HG02981 (cell line): Measurements from ENCODE around the gene ENKD1.

Experiments used
- ATAC-seq: cut with Tn5 transposase; IDR thresholded peaks from one replicate; pipeline ENCODE4 v1.9.1; 2021; ENCODE audit warnings: mild to moderate bottlenecking, moderate library complexity; ENCODE audit not compliant: unreplicated experiment

The ENKD1 gene

DNA sequence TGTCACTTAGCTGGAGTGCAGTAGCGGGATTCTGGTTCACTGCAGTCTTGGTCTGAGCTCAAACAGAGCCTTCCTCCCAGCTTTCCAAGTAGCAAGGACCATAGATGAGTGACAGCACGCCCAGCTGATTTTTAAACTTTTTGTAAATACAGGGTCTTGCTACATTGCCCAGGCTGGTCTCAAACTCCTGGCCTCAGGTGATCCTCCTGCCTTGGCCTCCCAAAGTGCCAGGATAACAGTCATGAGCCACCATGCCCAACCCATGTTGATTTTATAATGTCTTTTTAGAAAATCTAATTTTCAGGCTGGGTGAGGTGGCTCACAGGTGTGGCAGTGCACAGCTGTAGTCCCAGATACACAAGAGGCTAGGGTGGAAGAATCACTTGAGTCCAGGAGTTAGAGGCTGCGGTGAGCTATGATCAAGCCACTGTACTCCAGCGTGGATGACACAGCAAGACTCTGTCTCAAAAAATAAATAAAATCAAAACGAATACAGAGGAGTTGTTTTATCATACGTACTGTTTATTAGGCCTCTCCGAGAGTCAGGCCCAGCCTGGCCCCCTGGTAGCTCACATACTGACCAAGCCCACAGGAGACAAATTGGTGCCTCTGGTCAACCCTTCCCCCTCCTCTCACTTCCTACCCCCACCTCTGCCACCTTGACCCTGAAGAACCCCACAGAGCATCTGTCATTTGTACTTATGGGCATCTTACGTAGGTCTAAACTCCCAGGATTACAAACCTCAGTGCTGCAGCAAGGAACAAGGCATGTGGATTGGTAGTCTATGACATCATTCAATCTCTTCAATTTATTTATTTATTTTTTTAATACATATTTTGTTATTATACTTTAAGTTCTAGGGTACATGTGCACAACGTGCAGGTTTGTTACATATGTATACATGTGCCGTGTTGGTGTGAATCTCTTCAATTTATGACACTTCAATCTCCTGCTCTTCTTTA lies 13.7 kb upstream of the ENKD1 start:
- ATAC-seq: no peak

DNA sequence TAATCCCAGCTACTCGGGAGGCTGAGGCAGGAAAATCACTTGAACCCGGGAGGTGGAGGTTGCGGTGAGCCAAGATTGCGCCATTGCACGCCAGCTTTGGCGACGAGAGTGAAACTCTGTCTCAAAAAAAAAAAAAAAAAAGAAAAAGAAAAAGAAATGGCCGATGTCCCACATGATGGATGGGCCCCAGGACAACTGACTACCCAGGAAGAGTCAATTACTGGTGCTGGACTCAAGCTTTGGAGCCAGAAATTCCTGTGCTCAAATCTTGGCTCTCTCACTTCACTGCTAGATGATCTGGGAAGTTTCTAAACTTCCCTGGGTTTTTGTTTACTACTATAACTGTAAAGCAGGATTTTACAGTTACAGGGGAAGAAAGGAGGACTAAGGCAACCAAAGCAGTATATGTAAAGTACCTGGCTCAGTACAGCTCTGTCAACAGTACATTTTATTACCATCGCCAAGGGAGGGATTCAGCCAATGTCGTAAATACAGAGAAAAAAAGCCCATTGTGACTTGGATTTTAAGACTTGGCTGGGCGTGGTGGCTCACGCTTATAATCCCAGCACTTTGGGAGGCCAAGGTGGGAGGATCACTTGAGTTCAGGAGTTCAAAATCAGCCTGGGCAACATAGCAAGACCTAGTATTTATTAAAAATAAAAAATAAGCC lies 11.9 kb upstream of the ENKD1 start:
- ATAC-seq: no peak

DNA sequence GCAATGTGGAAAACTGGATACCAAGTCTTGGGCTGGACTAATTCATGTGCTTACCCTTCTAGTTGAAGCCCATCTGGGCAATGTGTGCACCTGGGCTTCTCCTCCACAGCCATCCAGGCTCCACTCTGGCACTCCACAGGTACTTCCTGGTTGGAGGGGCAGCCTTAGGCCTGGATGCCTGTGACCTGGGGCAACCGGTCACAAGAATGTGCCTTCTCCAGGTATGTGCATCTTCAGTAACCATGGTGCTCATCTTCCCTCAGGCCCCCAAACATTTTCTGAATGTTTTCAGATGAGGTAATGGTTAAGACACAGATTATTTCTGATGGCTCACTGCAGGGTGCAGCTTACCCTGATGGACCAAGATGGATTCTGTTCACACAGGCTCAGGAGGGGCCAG lies 11.2 kb upstream of the ENKD1 start:
- no peak for ATAC-seq

DNA sequence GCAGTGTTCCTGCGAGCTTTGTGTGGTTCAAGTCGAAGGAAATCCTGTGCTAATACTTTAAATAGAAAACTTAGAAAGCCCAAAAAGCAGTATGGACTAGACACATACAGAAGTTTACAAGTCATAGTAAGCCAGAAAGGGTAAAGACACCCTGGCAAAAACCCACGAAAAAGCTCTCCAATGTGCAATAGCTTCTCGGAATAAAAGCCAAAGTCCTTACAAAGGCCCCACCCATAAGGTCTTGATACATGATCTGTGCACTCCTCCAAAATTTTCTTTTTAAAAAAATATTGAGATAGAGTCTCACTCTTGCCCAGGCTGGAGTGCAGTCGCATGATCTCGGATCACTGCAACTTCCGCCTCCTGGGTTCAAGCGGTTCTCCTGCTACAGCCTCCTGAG lies 10.4 kb upstream of the ENKD1 start:
- no peak for ATAC-seq

DNA sequence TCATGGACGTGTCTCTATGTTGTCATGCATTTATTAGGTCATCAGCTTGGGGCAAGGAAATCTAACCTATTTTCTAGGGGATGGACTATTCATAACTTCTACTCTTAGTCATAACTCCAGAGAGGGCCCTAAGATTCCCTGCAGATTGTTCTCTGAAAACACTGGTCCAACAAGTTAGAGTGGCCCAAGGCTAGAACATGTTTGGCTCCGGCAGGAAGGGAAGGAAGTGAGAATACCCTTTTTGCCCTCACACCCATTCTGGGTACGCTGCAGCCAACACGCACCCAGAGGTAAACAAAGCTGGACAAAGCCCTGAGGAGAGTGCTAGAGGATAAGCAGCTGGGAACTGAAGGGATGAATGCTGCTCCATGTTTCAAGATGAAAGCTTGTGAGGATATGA lies 10.0 kb upstream of the ENKD1 start:
- no peak for ATAC-seq

DNA sequence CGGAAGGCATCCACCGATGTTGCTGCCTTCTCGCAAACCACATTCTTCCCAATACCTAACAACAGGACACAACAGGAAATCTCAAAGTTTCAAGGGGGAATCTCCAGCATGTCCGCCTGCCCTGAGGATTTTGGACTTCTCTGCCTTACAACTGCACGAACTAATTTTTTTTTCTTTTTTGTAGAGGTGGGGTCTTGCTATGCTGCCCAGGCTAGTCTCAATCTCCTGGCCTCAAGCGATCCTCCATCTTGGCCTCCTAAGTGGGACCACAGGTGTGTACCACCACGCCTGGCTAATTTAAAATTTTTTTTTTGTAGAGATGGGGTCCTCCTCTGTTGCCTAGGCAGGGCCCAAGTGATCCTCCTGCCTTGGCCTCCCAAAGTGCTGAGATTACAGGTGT lies 9.4 kb upstream of the ENKD1 start:
- no peak for ATAC-seq

DNA sequence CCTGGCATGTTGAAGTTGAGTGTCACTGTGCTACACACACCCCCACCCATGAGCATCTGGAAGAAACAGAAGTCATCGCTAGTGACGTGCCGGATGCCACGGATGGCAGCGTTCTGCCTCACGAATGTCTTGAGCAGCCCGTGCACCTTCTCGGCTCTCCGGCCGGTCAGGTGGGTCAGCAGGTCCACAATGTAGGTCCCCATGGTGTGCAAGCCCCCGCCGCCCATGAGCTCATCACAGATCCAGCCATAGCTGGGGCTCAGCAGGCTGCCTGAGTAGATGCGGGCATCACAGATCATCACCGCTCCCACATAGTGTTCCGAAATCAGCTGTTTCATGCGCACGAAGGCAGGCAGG lies 9.0 kb upstream of the ENKD1 start:
- ATAC-seq: no peak

DNA sequence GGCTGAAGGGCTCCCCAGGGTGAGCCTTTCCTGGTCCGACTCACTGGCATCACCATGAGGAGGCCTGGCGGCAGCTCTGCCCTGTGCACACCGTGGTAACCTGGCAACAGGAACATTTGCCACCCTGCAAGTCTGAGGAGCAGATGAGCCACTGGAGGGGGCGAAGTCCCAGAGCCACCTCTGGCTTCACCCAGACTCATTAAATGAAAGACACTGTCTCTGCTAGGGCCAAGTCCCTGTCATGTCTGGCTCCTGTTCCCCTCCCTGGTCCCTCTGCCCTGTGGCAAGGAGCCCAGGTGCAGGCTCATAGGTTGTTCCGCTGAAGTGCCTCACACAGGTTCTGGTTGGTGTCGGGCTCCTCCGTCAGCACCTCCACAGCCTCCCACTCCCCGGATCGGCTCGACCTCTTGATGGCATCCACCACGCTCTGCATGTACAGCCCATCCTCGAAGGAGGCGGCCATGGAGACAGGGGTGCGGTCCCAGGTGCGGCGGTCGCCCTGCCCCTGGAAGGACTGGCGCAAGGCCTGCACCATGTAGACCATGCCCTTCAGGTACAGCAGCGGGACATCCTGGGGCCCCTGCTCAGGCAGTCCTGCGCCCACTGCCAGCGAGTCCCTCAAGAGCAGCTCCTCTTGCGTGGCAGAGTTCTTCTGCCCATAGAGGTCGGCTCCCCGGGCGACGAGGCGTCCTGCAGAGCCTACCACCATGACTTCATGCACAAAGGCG lies 8.5 kb upstream of the ENKD1 start:
- no peak for ATAC-seq

DNA sequence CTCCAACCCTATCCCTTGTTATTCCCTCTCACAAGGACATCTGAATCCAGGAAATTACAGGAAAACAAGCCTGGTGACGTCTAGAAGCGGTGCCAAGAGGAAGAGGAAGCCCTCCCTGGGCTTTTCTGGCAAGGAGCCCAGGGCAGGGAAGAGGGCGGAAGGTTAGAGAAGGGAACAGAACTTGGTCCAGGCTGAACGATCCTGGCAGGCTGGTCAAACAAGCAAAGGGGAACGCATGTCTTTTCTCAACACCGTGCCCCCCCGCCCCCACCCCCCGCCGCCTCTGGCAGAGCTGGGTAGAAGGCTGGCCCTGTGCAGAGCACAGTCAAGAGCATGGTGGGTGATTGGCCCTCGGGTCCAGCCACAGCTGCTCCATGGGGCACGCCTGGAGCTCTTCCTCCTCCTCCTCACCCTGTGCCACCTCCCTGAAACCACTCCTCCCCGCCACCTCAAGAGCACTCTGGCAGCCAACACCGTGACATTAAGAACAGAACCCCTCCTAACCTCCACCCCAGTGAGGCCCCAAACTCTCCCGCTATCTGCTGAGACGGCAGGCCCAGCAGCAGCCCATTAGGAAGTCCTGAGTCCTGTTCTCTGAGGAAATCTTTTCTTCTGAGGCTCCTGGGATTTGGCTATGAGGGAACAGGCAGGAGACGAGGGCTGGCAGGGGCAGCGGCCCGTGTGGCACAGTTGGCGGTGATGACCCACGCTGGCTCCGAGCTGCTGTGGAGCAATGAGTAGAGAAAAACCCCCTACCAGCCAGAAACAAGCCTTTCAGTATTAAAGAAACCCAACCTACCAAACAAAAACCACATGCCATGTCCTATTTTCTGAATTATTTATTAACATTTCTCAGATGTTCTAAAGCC lies 7.4 kb upstream of the ENKD1 start:
- ATAC-seq: no peak

DNA sequence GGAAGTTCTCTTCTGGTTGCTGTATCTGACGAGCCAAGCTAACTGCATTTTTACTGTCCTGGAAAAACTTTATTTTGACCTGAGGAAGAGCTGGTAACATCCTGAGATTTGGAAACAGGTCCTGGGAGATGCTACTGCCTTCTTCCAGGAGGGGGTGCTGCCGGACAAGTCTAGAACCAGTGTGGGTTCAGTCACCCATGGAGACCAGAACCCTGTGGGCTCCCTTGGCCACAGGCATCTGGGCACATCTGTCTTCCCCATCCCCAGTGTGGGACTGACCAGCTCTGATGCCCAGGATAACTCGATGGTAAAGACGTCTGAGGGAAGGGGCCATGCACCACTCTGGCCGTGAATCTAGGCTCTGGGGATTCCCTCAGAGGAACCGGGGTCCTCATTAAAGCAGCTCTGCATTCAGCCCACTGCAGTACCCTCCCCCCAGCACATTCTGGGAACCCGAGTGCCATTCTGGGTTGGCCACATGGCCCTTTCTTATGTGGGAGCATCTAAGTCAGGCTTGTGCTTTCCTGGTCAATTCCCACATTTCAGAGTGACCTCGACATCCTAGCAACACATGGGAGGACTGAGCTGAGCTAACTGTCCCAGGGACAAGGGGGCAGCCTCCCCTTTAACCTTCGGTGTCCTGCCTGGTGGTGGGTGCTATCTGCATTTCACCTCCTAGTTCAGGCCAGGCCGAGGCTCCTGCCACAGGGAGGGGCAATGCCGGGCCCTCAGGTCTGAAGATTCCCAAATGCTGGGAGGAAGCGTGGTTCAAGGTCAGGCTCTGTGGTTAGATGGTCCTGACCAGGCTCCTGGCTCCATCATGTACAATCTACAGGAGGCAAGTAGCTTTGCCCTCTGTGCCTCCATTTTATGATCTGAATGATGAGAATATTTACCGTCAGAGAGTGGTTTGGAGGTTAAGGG lies 6.5 kb upstream of the ENKD1 start:
- ATAC-seq: no peak

DNA sequence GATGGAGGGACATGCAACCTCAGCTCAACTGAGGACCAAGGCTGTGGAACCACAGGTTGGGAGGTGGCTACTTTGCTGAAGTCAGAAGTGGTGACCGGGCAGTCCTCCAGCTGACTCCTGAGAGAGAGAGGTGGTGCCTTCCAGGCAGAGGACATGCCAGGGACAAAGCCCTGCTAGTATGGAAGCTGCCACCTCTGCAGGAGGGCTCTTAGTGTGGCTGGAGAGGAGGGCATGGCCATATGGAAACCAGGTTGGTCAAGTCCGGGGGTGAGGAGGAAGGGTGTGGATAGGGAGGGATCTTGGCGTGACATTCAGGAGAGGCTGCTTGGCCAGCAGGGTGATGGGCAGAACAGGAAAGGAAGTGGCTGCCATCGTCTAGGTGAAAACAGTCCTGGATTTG lies 5.8 kb upstream of the ENKD1 start:
- ATAC-seq: no peak

DNA sequence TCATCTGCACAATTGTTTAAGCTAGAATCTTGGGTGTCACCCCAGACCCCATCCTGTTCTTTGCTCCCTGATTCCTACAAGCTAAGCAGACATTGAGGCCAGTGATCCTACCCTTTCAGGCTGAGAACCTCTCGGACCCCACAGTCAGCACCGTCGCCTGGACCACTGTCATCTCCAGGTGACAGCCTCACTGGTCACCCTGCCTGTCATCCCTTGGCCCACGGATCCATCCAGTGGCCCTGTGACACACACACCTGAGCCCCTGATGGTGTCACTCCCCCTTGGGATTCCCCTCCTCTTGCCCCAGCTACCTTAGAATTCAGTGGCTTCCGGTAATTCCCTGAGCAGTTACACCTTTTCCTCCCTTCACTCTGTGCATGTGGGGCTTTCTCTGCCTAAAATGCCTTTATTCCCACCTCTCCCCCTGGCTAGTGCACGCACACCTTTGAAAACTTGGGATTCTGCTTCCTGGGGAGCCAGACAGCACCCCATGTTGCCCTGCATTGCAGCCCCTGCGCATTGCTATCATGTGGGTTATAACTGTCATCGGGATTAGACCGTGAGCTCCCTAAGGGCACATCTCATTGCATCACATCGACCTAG lies 3.0 kb upstream of the ENKD1 start:
- no peak for ATAC-seq

DNA sequence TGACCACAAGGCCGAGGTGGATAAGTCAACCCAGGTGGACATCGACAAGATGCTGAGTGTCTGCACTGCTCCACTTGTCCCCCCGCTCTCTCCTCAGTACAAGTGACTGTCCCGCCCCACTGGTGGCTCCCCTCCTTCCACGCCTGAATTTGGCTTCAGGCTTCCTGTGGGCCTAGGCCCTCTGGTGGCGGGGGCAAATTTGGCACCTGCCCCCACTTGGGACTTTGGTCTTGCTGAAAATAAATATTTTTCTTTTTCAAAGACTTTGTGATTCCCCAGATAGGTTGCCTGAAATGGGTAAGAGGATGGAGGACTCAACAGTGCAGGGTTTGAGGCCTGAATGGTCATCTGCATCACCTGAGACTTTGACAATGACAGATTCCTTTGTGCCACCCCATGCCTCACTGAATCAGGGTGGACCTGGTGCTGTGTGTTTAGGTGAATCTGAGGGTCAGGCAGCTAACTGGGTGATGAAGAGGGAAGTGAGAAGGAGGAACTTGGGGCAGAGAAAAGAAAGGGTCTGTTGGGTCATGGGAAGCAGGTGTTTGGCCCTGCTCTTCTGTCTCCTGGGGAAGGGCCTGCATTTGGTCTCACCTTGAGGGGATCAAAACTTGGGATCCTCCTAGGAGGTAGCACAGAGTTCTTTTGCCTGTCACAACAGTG lies 2.1 kb upstream of the ENKD1 start:
- ATAC-seq: no peak

DNA sequence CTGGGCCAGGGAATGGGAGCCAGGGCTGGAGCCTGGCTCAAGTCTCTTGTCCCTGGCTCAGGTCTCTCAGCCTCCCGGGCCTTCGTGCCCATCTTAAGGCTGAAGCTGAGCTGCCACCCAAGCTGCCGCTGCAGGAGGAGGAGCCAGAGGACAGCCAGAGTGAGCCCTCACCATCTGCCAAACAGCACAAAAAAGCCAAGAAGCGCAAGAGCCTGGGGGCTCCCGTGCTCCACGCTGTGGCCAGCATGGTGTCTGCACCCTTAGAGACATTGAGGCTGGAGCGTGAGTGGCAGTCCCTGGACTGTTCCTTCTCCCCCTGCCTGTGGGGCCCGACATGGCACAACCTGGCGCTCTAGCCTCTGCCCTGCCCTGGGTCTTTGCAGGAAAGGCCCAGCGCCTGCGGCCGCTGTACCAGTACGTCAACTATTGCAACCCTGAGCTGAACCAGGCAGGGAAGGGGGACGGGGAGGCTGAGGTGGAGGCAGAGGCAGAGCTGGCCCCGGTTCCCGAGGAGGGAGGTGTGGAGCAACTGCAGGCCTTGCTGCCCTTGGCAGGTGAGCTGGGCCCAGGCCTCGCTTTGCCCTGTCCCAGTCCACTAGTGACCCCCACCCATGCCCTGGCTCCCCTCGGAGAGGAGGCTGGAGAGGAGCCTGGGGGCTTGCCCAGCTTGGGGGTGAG lies 1.4 kb upstream of the ENKD1 start:
- peak; percentile 65 for ATAC-seq

DNA sequence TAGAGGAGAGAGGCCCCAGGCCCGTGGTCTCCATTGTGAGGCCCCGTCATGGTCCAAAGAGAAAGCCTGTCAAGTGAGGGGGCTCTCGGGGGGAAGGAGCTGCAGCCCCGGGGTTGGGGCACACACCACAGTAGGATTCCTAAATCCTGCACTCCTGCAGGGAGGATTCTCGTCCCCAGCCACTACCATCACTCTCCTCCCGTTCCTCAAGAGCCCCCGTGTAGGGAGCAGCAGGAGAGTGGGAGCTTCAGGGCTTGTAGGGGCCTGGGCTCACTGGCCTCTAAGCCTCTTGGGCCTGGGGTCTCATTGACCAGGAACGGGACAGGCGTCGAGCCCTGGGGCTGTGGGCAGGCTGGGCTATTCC lies 885 bp upstream of the ENKD1 start:
- no peak for ATAC-seq

DNA sequence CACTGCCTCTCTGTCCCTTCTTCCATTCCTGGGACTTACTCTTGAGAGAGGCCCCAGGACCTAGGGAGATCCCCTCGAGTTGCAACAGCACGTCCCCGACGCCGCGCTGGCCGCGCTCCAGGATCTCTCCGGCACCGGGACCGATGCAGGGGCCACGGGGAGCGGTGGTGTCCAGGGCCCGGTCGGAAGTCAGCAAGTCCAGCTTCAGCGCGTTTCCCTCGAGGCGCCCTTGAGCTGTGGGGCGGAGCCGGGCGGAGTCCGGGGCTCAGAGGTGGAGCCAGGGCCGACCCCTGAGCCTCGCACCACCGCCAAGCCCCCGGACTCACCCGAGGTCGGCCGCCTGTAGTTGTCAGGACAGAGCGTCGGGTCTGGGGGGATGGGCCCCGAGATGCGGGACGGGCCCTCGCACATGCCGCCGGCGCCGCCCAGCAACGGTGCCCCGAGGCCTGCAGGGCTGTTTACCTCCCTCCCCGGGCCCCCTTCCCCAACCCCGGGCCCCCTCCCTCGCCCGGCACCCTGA lies 458 bp downstream of the ENKD1 start:
- ATAC-seq: no peak

DNA sequence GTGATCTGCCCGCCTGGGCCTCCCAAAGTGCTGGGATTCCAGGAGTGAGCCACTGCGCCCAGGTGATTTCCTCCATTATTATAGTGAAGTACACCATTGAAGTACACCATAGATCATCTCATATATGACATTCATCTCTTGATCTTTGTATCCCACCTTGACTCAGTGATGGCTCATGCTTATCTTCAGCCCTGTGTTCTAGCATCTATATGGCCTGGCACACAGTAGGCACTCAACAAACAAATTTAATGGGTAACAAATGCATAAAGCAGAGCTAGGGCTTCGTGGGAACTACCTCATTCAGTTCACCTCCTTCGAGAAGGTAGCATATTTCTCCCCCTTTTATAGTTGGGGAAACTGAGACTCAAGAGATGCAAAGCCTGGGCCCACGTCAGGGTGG lies 952 bp downstream of the ENKD1 start:
- ATAC-seq: no peak

DNA sequence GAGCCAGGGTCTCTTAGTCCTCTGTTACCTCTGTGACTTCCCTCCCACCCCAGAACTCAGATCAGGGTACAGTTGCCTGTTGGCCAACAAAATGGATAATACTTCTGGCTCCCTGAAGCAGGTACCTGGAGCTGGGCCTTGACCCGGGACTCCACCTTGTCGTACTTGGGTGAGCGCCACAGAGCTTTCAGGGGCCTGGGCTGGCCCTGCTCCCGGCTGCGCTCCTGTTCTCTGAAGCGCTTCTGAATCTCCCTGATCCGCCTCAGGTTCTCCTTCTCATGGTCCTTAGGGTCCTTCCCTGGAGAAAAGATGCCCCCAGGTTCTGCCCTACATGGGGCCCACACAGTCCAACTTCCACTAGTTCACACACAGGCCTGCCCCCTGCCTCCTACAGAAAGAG lies 1.7 kb downstream of the ENKD1 start:
- no peak for ATAC-seq
